ENCODE results near the gene HAPSTR1.
A peak's percentile ranks its signal among the peaks of the same experiment; 100 is the strongest.
"Not testable (repeated sequence)": the region's sequence is repeated elsewhere in the genome, so short reads cannot be mapped to it uniquely, and the experiment has no call there.

HAPSTR1 gene, protein sequence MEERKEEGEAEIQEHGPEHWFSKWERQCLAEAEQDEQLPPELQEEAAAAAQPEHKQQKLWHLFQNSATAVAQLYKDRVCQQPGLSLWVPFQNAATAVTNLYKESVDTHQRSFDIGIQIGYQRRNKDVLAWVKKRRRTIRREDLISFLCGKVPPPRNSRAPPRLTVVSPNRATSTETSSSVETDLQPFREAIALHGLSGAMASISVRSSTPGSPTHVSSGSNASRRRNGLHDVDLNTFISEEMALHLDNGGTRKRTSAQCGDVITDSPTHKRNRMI

DNA sequence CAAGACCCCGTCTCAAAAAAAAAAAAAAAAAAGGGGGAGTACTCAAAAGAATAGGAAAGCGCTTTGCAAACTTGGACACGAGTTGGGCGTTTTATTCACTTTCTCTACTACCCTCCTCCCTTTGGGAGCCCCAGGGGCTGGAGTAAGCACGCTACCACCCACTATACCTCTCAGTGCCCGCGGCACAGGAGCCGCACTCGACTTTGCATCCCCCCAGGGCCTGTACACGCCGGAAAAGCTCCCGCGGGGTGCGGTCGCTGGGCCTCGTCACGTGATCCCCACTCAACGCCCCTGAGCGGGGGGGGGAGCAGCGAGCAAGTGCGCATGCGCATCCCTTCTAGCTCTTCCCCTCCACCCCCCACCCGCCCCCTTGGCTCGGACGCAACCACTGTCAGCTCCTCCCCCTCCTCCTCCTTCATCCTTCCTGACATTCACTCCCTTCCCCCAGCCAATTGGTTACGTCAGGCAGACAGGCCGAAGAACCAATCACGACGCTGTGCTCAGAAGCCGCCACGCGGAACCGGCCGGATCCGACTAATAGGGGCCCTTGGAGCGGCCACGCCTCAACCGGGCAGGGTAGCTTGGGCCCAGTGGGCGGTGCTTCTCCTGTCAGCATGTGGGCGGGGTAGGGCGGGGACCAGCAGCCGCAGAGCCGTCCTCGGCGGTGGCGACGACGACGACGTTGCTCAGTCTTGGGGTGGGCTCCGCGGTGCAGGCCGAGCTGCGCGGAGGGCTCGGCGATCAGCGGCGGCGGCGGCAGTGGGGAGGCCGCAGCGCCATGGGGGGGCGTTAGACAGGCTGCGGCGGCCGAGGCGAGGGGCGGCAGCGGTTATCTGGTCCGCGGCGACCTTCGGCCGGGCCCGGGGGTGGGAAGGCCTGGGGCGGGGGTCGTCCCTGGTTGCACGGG is at the start of gene HAPSTR1:
Gene HAPSTR1, plus strand, starts transcription at position 685 of the 907 bp plus-strand sequence. CDS start 401 bp downstream, outside the sequence.
- peak; percentile 99 to 100 for DNase-seq (ENCODE audit: extremely low read depth in 1 of 2, low read depth in 1 of 2)

DNA sequence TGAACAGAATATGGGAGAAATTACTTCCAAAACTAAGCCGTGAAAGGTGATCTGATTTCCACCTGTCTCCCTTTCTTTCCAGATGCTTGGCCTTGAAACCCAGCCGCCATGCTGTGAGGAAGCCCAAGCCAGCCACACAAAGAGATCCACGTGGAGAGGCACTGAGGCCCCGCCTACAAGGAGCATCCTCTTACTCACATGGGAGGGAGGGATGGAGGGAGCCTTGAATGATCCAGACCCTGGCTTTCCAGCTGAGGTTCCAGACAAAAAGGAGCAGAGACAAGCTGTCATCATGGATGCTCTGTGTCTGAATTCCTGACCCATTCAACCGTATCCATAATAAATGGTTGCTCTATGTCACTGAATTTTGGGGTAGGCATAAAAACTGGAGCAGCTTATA is 48.9 kb upstream of the HAPSTR1 start:
- DNase-seq (ENCODE audit: extremely low read depth in 1 of 2, low read depth in 1 of 2), result no peak

DNA sequence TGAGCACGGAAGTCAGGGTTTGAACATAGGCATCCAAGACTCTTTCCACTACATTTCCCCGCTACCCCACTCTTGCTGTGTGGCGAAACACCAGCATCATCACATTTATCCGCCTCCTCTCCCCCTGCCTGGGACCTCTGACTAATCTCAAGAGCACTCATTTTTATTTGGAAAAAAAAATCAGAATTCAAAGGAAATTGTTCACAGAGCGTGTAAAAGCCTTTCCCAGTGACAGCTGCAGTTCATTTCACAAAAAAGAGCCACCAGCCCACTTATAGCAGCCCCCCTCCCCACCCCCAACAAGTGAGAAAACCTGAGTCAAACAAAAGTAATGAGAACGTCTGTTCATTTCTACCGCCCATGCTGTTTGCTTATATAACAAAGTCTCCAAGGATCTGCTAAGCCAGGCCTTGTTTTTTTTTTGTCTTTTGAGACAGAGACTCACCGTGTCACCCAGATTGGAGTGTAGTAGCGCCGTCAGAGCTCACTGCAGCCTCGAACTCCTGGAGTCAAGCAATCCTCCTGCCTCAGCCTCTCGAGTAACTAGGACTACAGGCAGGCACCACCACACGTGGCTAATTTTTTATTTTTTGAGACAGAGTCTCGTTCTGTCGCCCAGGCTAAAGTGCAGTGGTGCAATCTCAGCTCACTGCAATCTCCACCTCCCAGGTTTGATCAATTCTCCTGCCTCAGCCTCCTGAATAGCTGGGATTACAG is 48.3 kb upstream of the HAPSTR1 start:
- no peak for DNase-seq (ENCODE audit: extremely low read depth in 1 of 2, low read depth in 1 of 2)

DNA sequence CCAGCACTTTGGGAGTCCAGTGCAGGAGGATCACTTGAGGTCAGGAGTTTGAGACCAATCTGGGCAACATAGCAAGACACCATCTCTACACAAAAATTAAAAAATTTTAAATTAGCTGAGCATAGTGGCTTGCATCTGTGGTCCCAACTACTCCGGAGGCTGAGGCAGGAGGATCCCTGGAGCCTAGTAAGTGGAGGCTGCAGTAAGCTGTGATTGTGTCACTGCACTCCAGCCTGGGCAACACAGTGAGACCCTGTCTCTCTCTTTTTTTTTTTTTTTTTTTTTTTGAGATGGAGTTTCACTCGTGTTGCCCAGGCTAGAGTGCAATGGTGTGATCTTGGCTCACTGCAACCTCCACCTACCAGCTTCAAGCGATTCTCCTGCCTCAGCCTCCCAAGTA is 45.9 kb upstream of the HAPSTR1 start:
- not testable (repeated sequence) for DNase-seq (ENCODE audit: extremely low read depth in 1 of 2, low read depth in 1 of 2)

DNA sequence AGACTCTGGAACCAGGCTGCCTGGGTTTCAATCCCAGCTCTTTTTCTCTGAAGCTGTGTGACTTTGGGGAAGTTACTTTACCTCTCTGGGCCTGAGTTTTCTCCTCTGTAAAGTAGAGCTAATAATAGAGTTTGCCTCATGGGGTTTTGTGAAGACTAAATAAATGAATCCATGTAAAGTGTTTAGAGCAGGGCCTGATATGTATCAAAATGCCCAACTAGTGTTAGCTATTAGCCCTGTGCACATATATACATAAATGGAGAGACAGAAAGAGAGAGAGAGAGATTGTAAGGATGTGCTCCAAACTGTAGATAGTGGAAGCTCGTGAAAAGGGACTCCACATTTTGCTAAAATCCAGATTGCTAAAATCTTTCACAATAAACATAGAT is 44.8 kb upstream of the HAPSTR1 start:
- no peak for DNase-seq (ENCODE audit: extremely low read depth in 1 of 2, low read depth in 1 of 2)

DNA sequence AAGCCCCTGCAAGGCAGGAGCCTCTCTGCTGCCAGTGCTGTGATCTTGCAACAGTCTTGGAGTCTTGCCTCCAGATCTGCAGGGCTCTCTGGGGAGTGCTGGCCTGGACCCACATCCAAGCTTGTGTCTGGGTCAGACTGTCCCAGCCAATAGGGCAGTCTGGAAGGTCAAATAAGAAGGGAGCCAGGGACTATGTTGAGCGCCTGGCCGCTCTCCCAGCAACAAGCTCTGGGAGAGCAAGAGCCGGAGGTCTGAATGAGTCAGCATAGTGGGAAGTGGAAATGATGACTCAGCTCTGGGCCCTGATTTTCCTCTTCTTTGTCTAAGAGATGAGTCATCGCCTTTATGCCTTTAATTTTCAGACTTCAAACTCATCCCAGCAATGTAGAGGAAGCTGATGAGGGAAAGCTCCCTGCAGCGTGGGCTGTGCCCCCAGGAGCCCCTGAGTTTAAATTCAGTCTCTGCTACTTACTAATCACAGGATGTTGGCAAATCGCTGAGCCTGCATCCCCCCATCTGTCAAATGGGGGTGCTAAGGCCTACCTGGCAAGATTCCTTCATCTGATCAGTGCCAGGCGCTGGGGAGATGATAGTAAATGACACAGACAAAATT is 43.6 kb upstream of the HAPSTR1 start:
- DNase-seq (ENCODE audit: extremely low read depth in 1 of 2, low read depth in 1 of 2), result no peak

DNA sequence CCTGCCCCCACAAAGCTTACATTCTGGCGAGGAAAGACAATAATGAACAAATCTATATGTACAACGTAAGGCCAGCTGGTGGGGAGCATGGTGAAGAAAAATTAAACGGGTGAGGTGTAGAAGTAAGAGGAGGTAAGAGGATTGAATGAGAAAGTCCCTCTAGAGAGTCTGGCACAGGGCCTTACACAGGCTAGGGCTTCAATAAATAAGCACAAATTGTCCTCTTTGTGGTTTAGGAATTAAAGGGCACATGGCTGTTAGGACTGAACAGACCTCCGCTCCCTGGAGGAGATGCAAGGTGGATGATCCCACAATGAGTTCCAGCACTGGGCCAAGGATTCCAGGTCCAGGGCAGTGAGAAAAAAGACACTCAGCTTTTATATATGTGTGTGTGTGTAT is 43.1 kb upstream of the HAPSTR1 start:
- DNase-seq (ENCODE audit: extremely low read depth in 1 of 2, low read depth in 1 of 2), result no peak

DNA sequence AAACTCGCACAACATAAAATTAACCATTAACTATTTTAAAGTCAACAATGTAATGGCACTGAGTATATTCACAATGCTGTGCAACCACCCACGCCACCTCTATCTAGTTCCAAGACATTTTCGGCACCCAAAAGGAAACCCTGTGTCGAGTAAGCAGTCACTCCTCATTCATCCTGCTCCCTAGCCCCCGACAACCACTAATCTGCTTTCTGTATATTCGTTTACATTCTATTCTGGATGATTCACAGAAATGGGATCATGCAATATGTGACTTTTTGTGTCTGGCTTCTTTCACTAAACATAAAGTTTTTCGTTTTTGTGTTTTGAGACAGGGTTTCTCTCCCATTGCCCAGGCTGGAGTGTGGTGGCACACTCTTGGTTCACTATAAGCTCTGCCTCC is 42.2 kb upstream of the HAPSTR1 start:
- no peak for DNase-seq (ENCODE audit: extremely low read depth in 1 of 2, low read depth in 1 of 2)

DNA sequence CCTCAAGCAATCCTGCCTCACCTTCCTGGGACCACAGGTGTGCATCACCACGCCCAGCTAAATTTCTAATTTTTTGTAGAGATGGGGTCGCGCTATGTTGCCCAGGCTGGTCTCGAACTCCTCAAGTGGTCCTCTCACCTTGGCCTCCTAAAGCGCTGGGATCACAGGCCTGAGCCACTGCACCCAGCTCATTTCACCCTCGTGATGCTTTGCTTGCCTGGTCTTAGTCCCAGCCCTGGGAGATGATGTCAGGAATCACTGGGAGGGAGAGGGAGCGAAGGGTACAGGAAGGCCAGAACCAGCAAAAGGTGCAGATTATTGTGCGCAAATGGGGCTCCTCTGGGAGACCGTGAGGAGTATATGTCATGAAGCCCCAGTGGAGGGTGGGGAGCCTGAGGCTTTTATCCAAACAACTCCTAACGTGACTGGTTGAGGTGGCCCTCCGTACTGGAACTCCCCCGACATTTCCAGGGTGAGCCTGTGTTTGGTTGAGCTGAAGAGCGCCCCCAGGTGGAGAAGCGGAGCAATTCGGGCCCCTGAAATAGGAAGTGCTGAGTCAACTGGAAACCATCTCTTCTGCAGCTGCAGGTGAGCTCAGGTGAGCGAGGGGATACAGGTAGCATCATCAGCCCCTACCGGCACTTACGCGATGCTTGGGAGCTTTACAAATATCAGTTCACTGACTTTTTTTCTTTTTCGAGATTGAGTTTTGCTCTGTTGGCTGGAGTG is 41.2 kb upstream of the HAPSTR1 start:
- no peak for DNase-seq (ENCODE audit: extremely low read depth in 1 of 2, low read depth in 1 of 2)

DNA sequence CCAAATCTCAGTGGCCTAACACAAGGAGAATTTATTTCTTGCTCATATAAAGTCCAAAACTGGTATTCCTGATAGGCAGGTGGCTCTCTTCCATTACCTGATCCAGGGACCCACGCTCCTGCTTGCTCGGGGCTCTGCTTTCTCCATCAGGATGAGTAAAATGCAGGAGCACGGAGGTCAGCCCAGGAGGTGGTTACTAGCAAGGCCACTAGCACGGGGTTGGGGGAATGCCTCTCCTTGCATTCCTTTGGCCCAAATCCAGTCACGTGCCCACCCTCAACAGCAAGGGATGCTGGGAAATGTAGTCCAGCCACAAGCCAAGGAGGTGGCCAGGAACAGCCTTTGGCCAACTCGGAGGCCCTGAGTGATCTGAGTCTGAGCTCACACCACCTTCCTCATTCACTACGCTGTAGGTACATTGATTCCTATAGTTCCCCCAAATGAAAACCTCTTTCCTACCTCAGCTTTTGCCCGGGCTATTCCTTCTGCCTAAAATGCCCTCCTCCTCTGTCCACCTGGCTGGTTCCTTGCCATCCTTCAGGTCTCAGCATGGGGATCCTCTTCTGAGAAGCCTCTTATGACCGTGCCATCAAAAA is 38.3 kb upstream of the HAPSTR1 start:
- DNase-seq (ENCODE audit: extremely low read depth in 1 of 2, low read depth in 1 of 2), result no peak

DNA sequence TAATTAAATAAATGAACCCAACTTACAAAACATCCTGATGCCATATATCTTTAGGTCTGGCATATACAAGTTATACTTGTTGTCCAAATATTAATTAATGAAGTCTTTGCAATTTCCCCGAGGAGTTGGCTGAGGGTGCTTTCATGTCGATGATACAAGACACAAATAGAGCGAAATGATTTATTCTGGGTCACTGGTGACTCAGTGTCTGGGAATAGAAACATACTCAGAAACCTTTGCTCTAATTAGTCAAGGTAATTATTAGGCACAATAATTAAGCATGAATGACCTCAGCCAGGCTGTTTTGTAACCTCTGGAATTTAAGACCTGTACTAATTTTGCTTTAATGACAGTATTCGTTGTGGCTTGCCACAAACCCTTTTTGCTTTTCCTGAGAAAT is 37.0 kb upstream of the HAPSTR1 start:
- DNase-seq (ENCODE audit: extremely low read depth in 1 of 2, low read depth in 1 of 2), result no peak

DNA sequence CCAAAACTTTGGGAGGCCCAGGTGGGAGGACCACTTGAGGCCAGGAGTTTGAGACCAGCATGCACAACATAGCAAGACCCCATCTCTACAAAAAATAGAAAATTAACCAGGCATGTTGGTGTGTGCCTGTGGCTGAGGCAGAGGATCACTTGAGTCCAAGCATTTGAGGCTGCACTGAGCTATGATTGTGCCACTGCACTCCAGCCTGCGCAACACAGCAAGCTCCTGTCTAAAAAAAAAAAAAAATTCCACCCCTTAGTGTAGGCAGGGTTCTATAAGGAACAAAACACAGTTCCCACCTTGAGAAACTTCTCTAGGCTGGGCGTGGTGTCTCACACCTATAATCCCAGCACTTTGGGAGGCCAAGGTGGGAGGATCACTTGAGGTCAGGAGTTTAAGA is 36.3 kb upstream of the HAPSTR1 start:
- DNase-seq (ENCODE audit: extremely low read depth in 1 of 2, low read depth in 1 of 2), result no peak

DNA sequence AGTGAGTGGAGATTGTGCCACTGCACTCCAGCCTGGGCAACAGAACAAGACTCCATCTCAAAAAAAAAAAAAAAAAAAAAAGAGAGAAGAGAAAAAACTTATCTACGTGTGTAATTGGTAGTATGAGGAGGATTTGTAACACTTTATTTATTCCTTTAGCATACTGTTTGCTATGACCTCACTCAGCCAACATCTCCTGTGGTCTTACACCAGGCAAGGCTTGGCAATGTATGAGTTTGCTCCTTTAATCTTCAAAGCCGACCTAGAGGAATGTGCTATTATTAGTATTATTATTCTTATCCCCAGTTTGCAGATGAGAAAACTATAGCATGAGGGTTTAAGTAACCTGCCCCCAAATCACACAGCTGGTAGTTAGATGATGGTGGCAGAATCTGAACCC is 35.8 kb upstream of the HAPSTR1 start:
- no peak for DNase-seq (ENCODE audit: extremely low read depth in 1 of 2, low read depth in 1 of 2)

DNA sequence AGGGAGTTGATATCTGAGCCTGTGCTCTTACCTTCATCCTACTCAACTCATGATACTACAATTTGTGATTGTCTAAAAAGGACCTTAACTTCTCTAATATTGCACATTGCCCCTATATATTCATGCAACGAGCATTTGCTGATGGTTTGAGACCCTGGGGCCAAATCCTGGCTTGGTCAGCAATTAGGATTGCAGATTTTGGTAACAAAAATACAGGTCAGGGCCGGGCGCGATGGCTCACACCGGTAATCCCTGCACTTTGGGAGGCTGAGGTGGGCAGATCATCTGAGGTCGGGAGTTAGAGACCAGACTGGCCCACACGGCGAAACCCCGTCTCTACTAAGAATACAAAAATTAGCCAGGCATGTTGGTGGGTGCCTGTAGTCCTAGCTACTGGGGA is 35.4 kb upstream of the HAPSTR1 start:
- no peak for DNase-seq (ENCODE audit: extremely low read depth in 1 of 2, low read depth in 1 of 2)

DNA sequence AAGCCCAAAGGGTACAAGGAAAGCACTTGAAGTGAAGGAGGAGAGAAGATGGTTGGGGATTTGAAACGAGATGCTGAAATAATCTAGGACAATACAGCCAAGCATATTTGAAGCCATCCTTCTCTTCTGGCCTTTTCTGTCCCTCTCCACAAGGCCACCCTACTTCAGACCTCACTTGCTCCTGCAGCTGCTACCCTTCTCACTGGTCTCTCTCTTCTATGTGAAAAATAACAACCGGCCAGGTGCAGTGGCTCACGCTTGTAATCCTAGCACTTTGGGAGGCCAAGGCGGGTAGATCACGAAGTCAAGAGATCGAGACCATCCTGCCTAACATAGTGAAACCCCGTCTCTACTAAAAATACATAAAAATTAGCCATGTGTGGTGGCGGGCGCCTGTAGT is 33.2 kb upstream of the HAPSTR1 start:
- no peak for DNase-seq (ENCODE audit: extremely low read depth in 1 of 2, low read depth in 1 of 2)

DNA sequence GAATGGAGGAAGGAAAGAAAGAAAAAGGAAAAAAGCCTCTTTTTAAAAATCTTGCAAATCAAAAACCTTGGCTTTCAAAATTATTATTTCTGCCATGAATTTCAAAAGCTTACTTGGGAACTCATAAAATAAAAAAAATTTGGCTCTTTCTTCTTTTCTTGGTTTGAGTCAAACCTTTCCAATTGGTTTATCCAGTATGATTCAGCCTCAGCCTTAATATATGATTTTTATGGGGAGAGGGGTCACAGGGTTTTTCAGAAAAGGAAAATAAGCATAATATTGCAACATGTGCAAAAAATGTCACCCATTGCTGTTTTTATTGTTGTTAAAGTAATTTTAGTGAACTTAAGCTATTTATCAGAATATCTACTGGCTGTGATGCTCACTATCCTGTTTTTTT is 31.2 kb upstream of the HAPSTR1 start:
- no peak for DNase-seq (ENCODE audit: extremely low read depth in 1 of 2, low read depth in 1 of 2)

DNA sequence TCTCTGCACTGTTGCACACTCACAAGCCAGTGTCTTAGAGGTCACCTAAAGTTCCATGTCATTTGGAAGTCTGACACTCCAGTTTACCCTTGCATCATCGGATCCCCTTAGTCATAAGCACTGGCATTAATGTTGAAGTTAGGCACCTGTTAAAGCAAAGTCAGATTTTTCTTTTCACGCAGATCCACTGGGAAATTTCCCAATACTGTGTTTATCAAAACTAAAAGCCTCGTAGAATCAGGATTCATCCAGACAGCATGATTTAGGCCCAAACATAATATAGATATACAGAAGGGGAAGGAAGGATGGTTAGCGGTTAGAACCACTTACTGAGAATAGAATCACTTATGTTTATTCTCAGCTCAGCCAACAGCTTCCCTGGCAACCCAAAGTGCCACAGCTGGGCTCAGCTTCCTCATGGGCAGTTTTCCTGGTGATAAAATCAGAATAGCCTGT is 30.1 kb upstream of the HAPSTR1 start:
- DNase-seq (ENCODE audit: extremely low read depth in 1 of 2, low read depth in 1 of 2), result no peak

DNA sequence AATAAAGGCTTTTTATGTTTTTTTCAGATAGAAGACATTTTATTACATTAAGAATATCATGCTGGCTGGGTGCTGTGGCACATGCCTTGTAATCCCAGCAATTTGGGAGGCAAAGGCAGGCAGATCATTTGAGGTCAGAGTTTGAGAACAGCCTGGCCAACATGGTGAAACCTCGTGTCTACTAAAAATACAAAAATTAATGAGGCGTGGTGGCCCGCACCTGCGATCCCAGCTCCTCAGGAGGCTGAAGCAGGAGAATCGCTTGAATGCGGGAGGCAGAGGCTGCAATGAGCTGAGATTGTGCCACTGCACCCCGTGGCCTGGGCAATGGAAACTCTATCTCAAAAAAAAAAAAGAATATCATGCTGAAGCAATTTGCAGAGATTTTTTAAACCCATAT is 29.1 kb upstream of the HAPSTR1 start:
- no peak for DNase-seq (ENCODE audit: extremely low read depth in 1 of 2, low read depth in 1 of 2)

DNA sequence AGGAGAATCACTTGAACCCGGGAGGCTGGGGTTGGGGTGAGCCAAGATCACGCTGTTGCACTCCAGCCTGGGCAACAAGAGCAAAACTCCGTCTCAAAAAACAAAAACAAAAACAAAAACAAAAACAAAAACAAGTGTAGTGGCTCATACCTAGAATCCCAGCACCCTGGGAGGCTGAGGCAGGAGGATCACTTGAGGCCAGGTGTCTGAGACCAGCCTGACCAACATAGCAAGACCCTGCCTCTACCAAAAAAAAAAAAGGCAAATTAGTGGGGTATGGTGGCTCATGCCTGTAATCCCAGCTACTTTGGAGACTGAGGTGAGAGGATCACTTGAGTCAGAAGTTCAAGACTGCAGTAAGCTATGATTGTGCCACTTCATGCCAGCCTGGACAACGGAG is 26.4 kb upstream of the HAPSTR1 start:
- no peak for DNase-seq (ENCODE audit: extremely low read depth in 1 of 2, low read depth in 1 of 2)

DNA sequence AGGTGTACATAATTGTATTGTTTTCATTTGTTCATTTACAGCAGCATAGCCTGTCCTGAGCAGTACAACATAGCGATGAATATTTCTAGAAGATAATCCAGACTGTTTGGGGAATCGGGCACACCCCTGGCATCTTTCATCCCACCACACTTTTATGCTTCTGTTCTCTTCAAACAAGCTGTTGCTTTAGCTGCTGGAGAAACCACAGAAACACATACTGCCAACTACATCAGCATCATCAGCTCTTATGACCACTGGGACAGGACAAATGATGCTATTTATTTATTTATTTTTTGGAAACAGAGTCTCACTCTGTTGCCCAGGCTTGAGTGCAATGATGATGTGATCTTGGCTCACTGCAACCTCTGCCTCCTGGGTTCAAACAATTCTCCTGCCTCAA is 22.6 kb upstream of the HAPSTR1 start:
- DNase-seq (ENCODE audit: extremely low read depth in 1 of 2, low read depth in 1 of 2), result no peak
